Stimulated activated memory B cell treated with anti-CD40 and anti-IgM and Interleukin-4, amounts not matched to agents 10 μg/mL and 1 μg/mL and 100 μg/mL, for 72 hours (primary cell): ENCODE results near the gene SCN4A.
A peak's percentile ranks its signal among the peaks of the same experiment; 100 is the strongest.

Source experiments
- ATAC-seq: fragments of 150-1000 bp; cut with Tn5 transposase; 2 replicates; pipeline ENCODE4 v1.10.0; 2021
- H3K27ac Mint-ChIP-seq: one replicate; pipeline ENCODE4 v1.8.0; 2022; ENCODE audit warnings: mild to moderate bottlenecking, mixed read lengths
- H3K27me3 Mint-ChIP-seq: one replicate; pipeline ENCODE4 v1.8.0; 2022; ENCODE audit warnings: mixed read lengths
- H3K36me3 Mint-ChIP-seq: one replicate; pipeline ENCODE4 v1.8.0; 2022; ENCODE audit warnings: mixed read lengths
- H3K4me1 Mint-ChIP-seq: one replicate; pipeline ENCODE4 v1.8.0; 2022; ENCODE audit warnings: mixed read lengths
- H3K4me3 Mint-ChIP-seq: one replicate; pipeline ENCODE4 v1.8.0; 2022; ENCODE audit warnings: mild to moderate bottlenecking, moderate library complexity, mixed read lengths
- H3K9me3 Mint-ChIP-seq: one replicate; pipeline ENCODE4 v1.8.0; 2022; ENCODE audit warnings: mixed read lengths

SCN4A gene

DNA sequence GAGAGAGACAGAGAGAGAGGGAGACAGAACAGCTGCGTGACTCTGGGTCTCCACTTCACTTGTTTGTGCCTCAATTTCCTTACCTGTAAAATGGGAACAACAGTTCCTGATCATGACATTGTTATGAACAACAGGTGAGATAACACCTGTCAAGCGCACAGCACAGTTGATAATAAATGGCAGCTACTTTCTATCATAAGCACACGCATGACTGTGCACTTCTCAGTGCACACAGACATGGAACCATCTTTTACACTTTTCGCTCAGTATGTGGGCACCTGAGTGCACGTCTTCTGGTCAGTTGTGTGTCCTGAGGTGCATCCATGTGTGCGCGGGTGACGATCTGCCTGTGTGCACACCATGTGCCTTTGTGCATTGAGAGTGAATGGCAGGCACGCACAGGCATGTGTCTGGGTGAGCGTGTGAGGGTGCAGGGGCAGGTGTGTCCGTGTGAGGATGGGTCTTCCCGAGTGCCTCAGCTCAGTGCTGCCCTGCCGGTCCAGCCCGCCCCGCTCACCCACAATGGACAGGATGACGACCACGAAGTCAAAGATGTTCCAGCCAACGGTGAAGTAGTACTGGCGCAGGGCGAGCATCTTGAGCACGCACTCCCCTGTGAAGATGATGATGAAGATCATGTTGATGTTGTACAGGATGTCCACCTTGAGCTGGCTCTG is 30.3 kb downstream of the SCN4A start:
- no peak for ATAC-seq
- H3K27ac Mint-ChIP-seq: peak overlapping the region; percentile 94
- H3K4me1 Mint-ChIP-seq: peaks cover 83% of the 10 kb centered on the region
- peaks cover 15% of the 10 kb centered on the region for H3K36me3 Mint-ChIP-seq
- H3K9me3 Mint-ChIP-seq: no peaks in the 10 kb centered on the region
- no peak overlapping the region for H3K4me3 Mint-ChIP-seq
- H3K27me3 Mint-ChIP-seq: no peaks in the 10 kb centered on the region

DNA sequence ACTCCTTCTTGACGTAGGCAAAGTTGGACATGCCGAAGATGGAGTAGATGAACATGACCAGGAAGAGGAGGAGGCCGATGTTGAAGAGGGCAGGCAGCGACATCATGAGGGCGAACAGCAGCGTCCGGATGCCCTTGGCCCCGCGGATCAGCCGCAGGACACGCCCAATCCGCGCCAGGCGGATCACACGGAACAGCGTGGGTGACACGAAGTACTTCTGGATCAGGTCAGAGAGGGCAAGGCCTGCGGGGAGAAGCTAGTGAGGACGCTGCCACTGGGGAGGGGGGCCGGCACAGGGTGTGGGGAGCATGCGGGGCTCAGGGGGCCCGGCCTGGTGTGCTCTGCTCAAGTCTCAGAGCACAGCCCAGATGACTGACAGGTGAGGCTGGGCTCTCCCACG is 31.0 kb downstream of the SCN4A start:
- H3K4me3 Mint-ChIP-seq: no peak overlapping the region
- H3K4me1 Mint-ChIP-seq: peaks cover 86% of the 10 kb centered on the region
- peaks cover 15% of the 10 kb centered on the region for H3K36me3 Mint-ChIP-seq
- H3K9me3 Mint-ChIP-seq: no peaks in the 10 kb centered on the region
- H3K27ac Mint-ChIP-seq: peak overlapping the region; percentile 94
- no peaks in the 10 kb centered on the region for H3K27me3 Mint-ChIP-seq
- ATAC-seq: no peak

DNA sequence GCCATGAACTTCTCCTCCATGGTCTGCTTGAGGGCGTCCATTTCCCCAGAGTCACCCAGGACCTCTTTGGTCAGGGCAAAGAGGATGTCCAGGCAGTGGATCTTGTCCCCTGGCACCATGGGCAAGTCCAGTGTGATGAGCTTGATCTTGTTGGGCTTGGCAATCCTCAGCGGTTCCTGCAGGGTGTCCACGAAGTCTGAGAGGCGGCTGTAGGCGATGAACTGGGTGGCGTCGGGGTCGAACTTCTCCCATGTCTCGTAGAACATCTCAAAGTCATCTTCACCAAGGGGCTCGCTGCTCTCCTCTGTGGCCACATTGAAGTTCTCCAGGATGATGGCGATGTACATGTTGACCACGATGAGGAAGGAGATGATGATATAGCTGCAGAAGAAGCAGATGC is 31.6 kb downstream of the SCN4A start:
- Mint-ChIP-seq H3K4me3 (no peak overlapping the region), H3K27ac (peak overlapping the region; percentile 94), H3K4me1 (peaks cover 84% of the 10 kb centered on the region), H3K9me3 (no peaks in the 10 kb centered on the region), H3K27me3 (no peaks in the 10 kb centered on the region), H3K36me3 (peaks cover 15% of the 10 kb centered on the region)
- no peak for ATAC-seq

DNA sequence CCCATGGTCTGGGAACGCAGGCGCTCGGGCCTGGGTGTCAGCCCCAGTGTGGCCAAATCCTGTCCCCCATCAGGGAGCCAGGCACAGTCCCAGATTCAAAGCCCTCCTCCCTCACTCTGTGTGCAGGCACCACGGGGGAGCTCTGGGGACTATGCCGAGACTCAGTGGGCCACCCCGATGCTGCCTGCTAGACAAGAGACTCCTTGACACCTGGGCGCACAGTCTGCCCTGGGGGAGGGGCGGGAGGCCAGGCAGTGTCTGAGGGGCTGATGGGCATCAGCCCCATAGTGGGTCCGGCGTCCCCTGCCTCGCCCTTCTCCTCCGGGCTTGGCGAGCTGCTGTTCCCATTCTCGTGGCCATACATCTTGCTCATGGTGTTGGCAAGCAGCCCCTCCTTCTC is 32.1 kb downstream of the SCN4A start:
- Mint-ChIP-seq H3K36me3 (peaks cover 15% of the 10 kb centered on the region), H3K4me1 (peaks cover 84% of the 10 kb centered on the region)
- ATAC-seq: no peak

DNA sequence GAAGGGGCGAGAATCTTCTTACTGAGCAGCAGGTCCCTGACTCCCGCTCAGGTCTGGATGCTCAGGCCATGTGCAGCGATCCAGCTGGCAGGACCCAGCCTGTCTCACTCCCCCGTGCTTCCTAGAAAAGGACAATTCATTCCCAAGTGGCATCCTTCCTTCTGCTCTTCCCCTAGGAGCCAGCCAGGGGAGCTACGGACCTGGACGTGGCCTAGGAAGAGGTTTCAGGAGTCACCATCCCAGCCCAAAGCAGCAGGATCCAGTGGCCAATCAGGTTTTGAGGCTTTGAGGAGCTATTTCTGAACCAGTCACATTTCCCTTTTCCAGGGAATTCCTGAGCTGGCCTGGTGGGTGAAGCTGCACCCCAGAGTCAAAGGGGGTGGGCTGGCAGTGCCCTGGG is 32.8 kb downstream of the SCN4A start:
- no peak overlapping the region for H3K4me3 Mint-ChIP-seq
- no peaks in the 10 kb centered on the region for H3K9me3 Mint-ChIP-seq
- no peaks in the 10 kb centered on the region for H3K27me3 Mint-ChIP-seq
- peaks cover 15% of the 10 kb centered on the region for H3K36me3 Mint-ChIP-seq
- peak overlapping the region; percentile 70 for H3K27ac Mint-ChIP-seq
- peaks cover 83% of the 10 kb centered on the region for H3K4me1 Mint-ChIP-seq
- no peak for ATAC-seq

More for the DNA sequence above, 32.1 kb downstream of the SCN4A start:
- Mint-ChIP-seq H3K4me3 (no peak overlapping the region), H3K9me3 (no peaks in the 10 kb centered on the region), H3K27me3 (no peaks in the 10 kb centered on the region), H3K27ac (peak overlapping the region; percentile 70)

DNA sequence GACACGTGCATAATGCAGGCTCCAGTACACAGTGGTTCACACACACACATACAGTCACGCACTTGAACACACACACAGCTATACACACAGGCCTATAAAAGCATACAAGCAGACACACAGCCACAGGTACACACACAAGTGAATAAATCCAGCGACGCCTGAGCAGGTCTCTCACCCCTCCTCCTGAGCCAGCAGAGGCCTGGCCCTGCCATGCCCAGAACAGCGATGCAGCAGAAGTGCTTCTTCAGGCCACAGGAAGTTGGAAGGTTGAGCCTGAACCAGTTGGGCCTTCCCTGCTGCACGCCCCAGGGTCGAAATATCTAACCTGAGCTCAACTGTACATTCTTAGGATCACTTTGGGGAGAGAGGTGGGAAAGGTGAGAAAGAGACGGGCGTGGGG is 33.3 kb downstream of the SCN4A start:
- Mint-ChIP-seq H3K9me3 (no peaks in the 10 kb centered on the region), H3K27me3 (no peaks in the 10 kb centered on the region), H3K27ac (peak overlapping the region; percentile 70), H3K36me3 (peaks cover 15% of the 10 kb centered on the region), H3K4me3 (no peak overlapping the region), H3K4me1 (peaks cover 83% of the 10 kb centered on the region)
- no peak for ATAC-seq

DNA sequence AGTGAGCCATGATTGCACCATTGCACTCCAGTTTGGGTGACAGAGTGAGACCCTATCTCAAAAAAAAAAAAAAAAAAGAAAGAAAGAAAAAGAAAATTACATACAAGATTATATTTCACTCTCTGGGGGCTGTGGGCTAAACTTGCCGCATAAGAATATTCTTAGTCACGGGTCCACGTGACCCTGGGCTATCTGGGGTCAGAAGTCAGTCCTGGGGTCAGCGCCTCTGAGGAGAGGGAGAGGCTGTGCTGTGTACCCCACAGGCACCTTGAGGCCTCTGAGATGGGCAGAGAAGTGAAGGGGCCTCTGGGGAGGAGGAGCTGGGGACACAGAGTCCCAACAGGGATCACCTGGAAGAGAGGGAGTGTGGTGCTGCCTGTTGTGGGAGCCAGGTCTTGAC is 34.8 kb downstream of the SCN4A start:
- peaks cover 14% of the 10 kb centered on the region for H3K36me3 Mint-ChIP-seq
- peak overlapping the region; percentile 70 for H3K27ac Mint-ChIP-seq

DNA sequence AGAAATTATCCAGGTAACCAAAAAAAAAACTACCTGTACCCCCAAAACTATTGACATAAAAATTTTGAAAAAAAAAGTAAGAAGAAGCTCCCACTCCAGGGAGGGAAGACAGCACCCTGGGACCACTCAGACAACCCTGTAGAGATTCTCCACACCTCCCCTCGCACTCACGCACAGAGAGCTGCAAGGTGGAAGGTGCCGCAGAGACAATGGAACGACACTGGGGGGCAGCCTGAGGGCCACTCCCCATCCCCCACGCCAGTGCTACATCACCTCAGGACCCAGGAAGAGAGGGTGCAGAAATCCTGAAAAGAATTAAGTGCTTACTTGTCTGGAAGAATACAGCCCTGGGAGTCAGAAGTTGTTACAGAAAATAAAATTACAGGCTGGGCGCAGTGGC is 35.4 kb downstream of the SCN4A start:
- H3K27me3 Mint-ChIP-seq: no peaks in the 10 kb centered on the region
- peak overlapping the region; percentile 70 for H3K27ac Mint-ChIP-seq
- ATAC-seq: no peak
- H3K36me3 Mint-ChIP-seq: peaks cover 8% of the 10 kb centered on the region
- H3K4me1 Mint-ChIP-seq: peaks cover 83% of the 10 kb centered on the region
- H3K4me3 Mint-ChIP-seq: no peak overlapping the region
- H3K9me3 Mint-ChIP-seq: no peaks in the 10 kb centered on the region

More for the DNA sequence above, 34.8 kb downstream of the SCN4A start:
- no peak for ATAC-seq
- Mint-ChIP-seq H3K9me3 (no peaks in the 10 kb centered on the region), H3K4me1 (peaks cover 83% of the 10 kb centered on the region), H3K27me3 (no peaks in the 10 kb centered on the region), H3K4me3 (no peak overlapping the region)

DNA sequence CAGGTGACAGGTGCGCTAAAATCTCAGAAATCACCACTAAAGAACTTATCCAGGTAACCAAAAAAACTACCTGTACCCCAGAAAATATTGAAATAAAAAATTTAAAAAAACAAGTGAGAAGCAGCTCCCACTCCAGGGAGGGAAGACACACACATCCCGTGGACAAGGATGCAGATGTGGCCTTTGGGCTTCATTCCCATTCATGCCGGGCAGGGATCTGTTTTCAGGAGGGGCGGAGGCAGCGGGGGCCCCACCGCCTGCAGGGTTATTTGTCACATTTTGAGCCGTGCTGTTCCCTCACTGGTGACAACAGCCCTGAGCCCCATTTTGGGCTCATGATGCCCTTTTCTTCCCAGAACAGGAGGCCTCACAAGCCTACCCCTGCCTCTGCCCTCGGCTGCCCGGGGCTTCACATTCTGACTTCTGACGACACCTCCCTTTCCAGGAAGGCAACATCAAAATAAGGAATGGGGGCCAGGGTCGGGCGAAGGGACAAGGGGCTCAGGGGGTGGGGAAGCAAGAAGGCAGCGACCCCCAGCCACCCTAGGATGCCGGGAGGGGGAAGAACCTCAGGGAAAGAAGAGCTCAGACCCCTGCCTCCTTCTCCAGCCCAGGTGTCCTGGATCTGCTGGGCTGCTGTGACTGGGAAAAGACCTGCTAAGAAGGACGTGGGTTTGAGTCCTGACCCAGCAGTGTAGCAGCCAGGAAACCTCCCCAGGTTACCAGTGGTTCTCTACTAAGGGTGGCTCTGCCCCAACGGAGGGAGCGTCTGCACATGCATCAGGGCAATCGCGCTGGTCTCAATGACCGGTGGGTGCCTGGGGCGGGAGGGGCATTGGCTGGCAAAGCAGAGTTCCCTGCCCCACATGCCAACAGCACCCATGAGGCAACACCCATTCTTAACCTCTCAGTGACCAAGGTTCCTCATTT is 38.3 kb downstream of the SCN4A start:
- Mint-ChIP-seq H3K27ac (peak overlapping the region; percentile 94), H3K4me3 (peak overlapping the region; percentile 40), H3K36me3 (peaks cover 27% of the 10 kb centered on the region), H3K27me3 (no peaks in the 10 kb centered on the region), H3K9me3 (no peaks in the 10 kb centered on the region), H3K4me1 (peaks cover 83% of the 10 kb centered on the region)
- no peak for ATAC-seq

DNA sequence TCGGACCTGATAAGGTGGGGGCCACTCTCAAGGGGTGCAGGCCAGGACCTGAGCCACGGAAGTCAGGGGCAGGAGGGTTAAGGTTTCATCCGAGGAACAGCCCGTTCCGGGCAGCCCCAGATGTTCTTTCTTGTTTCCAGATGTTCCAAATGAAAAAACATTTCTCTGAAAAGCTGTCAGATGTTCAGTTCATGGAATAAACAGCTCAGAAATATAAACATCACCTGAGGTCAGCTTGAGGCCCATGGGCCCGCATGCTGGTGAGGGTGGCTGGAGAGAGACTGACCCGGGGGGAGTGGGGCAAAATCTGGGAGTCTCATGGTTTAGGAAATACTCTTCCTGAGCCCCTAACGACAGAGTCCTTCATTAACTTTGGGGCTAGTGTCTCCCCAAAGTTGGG is 39.1 kb downstream of the SCN4A start:
- no peaks in the 10 kb centered on the region for H3K27me3 Mint-ChIP-seq
- no peak for ATAC-seq
- peak overlapping the region; percentile 92 for H3K4me3 Mint-ChIP-seq
- peaks cover 82% of the 10 kb centered on the region for H3K4me1 Mint-ChIP-seq
- peak overlapping the region; percentile 94 for H3K27ac Mint-ChIP-seq
- no peaks in the 10 kb centered on the region for H3K9me3 Mint-ChIP-seq
- peaks cover 35% of the 10 kb centered on the region for H3K36me3 Mint-ChIP-seq

DNA sequence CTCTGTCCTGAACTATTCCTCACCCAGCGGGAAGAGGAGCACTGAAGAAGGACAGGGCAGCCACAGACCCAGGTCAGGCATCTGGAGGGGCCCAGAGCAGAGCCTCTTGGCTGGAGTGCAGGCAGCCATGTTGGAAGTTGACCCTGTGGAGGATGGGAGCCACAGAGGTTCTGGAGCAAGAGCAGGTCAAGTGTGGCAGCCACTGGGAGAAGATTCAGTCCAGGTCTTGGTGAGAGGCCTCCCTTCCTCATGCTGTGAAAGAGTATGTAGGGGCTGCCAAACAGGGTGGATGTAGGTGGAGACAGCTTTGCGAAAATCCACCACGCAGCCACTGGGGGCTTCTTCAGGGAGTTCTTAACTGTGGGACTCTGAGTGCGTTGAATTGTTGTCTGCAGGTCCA is 40.0 kb downstream of the SCN4A start:
- Mint-ChIP-seq H3K4me1 (peaks cover 82% of the 10 kb centered on the region), H3K4me3 (peak overlapping the region; percentile 92), H3K9me3 (no peaks in the 10 kb centered on the region), H3K36me3 (peaks cover 43% of the 10 kb centered on the region), H3K27ac (peak overlapping the region; percentile 94), H3K27me3 (no peaks in the 10 kb centered on the region)
- peak; percentile 4 for ATAC-seq

DNA sequence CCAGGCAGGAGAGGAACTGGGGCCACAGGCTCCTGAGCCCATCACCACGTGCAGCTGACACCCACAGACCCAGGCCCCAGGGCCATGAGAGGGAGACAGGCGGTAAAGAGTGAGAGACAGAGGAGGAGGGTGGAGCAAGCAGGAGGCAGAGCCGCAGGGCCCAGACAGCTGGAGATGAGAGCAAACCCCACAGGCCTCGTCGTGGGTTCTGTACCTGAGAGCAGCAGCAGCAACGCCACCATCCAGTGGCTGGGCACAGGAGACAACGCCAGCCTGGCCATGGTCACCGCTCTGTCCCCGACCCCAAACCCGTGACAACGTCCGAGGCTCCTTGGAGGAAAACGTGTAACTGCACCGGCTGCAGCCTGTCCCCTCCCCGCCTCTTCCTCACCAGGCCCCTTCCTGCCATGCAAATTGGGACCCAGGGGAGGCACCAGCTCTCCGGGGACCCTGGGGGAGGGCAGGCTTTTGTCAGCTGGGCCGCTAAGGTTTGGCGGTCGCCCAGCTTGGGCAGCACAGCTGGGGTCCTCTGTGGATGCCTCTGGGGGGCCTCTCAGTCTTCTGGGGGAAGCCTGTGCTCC is 40.6 kb downstream of the SCN4A start, which contains the start of gene CD79B:
Gene CD79B (minus strand): TSS at position 351 of the 581 bp plus-strand sequence. CDS start 70 bp downstream, at position 281.
- Mint-ChIP-seq H3K27ac (peak within 1 kb of the TSS; percentile 94), H3K36me3 (peaks cover 48% of the 10 kb centered on the region), H3K4me3 (peak within 1 kb of the TSS; percentile 92), H3K27me3 (no peaks in the 10 kb centered on the region), H3K9me3 (no peaks in the 10 kb centered on the region), H3K4me1 (peaks cover 82% of the 10 kb centered on the region)
- peak; percentile 92 for ATAC-seq

DNA sequence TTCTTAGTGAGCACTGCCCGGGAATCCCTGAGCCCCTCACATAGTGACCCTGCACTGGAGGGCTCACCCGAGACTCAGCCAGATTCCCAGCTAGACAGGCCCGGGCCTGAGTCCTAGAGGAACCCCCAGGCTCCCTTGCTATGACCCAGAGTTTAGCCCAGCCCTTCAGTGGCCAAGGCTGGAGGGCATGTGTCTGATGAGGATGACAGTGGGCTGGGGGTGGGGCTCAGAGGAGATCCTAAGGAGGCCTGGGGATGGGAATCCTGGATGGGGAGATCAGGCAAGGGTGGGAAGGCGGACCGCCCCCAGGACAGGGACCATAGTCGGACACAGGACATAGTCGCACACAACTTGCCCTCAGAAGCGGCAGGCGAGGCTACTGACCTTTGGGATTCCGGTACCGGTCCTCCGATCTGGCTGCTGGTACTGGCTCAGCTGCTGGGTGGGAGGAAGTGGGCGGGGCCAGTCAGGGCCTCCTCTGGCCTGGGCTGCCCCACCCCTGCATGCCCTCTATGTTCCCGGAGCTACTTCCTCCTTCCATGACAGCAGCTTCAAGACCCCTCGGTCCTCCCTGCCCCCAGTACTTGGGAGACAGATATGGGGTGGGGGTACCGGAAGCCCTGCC is 41.7 kb downstream of the SCN4A start:
- peak overlapping the region; percentile 94 for H3K27ac Mint-ChIP-seq
- H3K4me3 Mint-ChIP-seq: peak overlapping the region; percentile 92
- peaks cover 48% of the 10 kb centered on the region for H3K36me3 Mint-ChIP-seq

DNA sequence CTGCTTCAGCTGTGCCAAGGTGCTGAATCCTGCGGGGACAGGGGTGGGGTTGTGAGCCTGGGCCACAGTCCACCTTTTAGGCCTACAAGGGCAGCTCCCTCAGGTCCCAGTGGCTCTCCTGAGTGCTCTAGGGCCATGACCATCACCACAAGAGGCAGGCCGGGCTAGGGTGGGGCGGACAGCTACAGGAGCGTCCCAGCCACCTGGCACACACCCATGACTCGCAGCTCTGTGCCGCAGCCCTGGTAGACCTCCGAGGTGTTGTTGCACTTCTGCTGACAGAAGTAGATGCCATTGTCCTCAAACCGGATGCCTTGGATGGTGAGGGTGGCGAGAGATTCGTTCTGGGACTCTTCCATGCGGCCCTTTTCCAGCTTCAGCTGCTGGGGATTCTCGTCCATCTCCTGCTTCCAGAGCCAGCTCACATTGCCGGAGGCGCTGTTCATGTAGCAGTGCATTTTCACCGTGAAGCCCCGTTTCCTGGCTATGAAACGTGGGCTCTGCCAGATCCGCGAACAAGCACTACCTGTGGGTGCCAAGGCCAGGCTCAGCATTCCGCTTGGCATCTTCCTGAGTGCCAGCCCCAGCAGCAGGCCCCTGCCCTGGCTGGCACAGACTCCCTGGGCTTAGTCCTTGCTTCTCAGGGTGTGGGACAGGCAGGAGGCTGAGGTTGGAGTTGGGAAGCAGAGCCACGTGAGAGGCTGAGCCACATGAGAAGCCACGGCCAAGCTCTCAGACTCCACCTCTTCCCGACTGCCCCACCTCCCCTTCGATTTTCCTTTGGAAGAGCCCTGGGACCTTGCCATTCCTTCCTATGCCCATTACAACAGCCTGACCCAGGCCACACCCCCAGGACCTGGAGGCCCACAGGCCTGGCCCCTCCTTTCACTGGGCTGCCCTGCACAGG is 42.6 kb downstream of the SCN4A start:
- Mint-ChIP-seq H3K4me3 (peak overlapping the region; percentile 92), H3K4me1 (peaks cover 84% of the 10 kb centered on the region), H3K27me3 (no peaks in the 10 kb centered on the region), H3K36me3 (peaks cover 48% of the 10 kb centered on the region), H3K9me3 (no peaks in the 10 kb centered on the region), H3K27ac (peak overlapping the region; percentile 94)
- no peak for ATAC-seq

More for the DNA sequence above, 41.7 kb downstream of the SCN4A start:
- peaks cover 84% of the 10 kb centered on the region for H3K4me1 Mint-ChIP-seq
- ATAC-seq: peak; percentile 74
- H3K27me3 Mint-ChIP-seq: no peaks in the 10 kb centered on the region
- H3K9me3 Mint-ChIP-seq: no peaks in the 10 kb centered on the region
